ENCODE results near the gene MS4A1.
"Not testable (repeated sequence)": the region's sequence is repeated elsewhere in the genome, so short reads cannot be mapped to it uniquely, and the experiment has no call there.

Gene MS4A1

DNA sequence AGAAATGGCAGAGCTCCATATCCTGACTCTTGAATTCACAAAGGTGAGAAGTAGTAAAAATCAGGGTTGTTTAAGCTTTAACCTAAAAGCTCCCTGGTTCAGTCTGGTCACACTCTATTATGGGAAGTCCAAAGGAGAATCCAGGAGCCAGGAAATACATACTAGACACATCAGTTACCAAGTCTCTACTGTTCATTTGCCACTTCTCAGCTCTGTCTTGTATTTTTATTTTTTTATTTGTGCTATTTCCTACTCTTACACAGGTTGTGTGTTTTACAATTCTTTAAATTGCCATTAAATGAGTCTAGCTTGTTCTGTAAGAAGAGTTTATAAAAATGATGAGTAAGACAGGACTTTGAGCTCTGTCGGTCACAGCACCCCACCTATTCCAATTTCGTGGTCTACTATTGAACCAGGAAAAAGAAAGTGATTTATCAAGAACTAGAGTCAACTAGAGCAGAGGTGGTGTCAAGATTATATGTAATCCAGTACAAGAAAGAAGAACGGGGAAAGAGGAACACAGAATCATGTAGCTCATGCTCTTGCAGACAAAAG is 46.7 kb downstream of the MS4A1 start:
- DNase-seq (ENCODE audit: low read depth): no peak

DNA sequence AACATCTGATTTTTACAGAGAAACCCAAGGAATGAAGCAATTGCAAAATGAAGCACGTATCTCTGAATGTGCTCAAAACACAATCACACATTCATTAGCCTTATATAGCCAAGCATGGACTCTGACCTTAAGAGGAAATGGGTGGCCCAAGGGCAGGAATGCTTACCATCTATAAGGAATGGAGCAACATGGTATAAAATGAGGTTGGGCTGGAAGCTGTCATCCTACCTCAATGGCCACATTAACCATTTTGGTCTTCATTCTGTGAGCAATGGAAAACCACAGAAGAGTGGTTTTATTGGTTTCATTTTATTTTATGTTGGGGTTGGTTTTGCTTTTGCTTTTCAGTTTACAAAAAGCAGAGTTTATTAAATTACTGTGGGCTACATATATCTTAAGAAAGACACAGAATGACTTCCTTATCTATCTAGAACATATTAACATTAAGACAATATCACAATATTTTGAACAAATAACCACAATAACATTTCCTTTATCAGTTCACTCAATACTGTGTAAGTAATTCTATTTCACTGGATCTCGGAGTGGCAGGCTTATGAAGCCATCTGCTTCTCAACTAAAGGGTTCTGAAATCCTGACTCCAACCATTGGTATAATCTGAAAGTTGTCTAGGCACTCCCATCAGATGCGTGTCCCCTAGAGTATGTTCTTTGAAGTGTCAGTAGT is 48.7 kb downstream of the MS4A1 start:
- DNase-seq (ENCODE audit: low read depth): no peak

DNA sequence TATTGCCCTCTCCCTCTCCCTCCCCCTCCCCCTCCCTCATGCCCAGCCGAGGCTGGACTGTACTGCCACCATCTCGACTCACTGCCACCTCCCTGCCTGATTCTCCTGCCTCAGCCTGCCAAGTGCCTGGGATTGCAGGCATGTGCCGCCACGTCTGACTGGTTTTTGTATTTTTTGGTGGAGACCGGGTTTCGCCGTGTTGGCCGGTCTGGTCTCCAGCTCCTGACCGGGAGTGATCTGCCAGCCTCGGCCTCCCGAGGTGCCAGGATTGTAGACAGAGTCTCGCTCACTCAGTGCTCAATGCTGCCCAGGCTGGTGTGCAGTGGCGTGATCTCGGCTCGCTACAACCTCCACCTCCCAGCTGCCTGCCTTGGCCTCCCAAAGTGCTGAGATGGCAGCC is 54.0 kb downstream of the MS4A1 start:
- not testable (repeated sequence) for DNase-seq (ENCODE audit: low read depth)

DNA sequence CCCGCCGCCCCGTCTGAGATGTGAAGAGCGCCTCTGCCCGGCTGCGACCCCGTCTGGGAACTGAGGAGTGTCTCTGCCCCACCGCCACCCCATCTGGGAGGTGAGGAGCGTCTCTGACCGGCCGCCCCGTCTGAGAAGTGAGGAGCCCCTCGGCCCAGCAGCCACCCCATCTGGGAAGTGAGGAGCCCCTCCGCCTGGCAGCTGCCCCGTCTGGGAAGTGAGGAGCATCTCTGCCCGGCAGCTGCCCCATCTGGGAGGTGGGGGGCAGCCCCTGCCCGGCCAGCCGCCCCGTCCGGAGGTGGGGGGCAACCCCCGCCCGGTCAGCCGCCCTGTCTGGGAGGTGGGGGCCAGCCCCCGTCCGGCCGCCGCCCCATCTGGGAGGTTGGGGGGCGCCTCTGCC is 54.6 kb downstream of the MS4A1 start:
- DNase-seq (ENCODE audit: low read depth): not testable (repeated sequence)

DNA sequence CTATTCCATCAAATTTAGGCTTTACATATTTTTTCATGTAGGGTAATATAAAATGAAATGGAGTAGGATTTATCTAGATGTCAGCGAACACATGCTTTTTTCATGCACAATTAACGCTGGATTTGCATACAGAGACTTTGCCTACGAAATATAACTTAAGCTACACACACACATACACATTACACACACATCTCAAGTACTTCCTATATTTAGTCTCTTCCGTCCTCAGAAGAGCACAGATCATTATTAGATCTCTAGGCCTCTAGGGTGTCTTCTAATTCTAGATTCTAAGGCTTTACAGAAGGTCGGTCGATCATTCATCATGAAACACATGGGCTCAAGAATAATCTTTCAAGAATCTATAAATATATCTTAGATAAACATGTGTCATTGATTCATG is 55.7 kb downstream of the MS4A1 start:
- DNase-seq (ENCODE audit: low read depth): no peak

DNA sequence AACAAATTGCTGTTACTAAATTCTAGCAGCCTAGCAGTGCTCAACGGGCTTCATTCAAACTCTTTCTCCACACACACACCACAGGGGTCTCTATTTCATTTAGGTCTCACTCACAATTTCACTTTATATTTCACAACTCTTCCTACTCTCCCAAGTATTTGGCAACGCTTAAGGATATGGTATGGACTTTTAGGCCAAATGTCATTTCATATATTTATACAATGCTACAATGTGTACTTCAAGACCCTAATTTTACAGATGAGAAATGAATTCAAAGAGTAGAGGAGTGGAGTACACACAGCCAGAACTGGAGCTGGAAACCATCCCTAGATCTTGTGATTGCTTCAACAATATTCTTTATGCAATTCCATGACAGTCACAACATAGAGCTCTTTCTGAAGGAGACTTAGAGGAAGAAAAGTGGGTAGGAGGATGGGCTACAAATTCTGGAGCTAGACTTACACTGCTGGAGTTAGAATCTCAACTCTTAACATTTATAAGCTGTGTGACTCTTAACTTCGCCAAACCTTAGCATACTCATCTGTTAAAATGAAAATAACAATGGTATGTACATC is 57.1 kb downstream of the MS4A1 start:
- no peak for DNase-seq (ENCODE audit: low read depth)

DNA sequence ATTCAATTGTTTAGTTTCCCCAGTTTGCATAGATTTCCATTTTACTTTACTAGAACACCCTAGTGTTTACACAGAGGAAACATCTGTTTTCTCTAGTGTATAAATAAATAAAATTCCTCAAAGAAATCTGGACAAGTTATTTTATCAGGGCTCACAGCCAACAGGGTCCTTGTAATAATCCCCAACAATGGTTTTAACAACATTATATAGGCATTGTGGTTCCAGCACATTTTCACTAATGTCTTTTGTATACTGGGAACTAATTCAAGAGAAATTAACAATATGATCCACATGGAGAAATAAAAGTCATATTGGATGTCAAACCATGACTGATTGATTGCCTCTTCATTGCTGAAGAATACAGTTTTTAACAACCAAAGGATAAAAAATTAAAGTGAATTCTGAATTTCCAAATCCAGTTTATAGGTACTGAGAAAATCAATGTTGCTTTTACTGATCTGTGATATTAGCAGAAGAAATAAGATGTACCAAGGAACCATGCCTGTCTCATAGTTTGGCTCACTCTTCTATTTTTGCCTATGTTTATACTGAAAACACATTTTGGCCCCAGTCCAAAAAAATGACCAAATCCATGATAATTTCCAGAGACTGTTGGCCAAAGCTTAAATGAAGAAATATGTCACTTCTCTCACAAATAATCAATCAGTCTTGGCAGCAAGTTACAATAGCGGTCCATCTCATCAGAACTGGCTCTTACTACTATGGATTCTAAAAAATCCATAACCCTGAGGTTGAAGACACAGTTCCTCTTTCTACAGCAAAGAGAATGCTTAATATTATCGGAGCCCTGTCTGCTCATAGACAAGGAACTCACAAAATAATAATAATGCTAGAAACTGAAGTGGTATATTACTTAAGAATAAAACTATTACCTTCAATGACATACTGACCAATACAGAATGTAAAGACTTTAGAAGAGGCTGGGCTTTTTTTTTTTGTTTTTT is 58.1 kb downstream of the MS4A1 start:
- no peak for DNase-seq (ENCODE audit: low read depth)

DNA sequence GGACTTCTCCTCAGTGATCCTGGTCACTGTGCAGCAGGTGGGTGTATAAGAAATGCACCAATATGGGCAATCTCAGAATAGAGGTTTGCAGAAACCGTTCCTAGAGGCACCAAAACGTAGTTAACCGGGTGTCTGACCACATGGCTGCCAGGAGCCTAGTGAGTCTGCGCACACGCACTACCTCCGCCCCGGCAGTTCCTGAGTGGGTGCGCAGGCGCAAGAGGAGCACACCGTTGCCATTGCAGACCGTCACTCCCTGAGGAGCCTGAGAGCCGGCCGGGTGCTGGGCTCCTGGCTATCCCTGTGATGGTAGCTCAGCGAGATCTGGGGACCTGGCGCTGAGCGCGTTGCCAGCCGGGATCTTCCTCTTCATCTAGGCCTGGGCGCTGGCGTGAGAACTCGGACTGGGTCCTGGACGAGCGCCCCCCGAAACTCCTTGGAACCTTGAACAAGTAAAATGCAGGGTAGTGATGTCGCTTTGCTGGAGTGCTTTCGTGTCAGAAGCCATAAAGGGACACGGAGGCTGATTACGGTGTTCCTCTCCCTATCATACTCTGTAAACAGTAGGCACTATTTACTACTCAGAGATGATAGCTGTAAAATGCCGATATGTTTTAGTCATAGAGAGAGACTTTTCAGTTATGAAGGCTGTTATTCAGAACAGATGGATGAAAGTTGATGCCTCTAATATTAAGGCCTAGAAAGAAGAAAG is 59.7 kb downstream of the MS4A1 start, which contains the start of gene MS4A13:
Gene MS4A13, plus strand, starts transcription at position 249 of the 712 bp plus-strand sequence. CDS start 2,692 bp downstream, outside the sequence.
- no peak for DNase-seq (ENCODE audit: low read depth)

Measured in activated T-cell treated with anti-CD3 and anti-CD28 coated beads for 48 hours (primary cell).